Forelimb muscle (tissue), 1 donor: ENCODE data around the gene PIK3R1. TPM values are rescaled to one million over a fixed set of nuclear protein-coding genes. Genes with fewer than 3 reads are reported as not detected.

ENCODE experiments used
- DNase-seq: peaks from one replicate; pipeline ENCODE4 v3.0.0-alpha.2; 2013; ENCODE audit warnings: low read depth
- polyA plus RNA-seq: library from polyadenylated mRNA; unstranded; fragments of 120-200 nt; gene quantifications from one replicate; pipeline ENCODE4 v1.2.1, GENCODE V29; 2013; ENCODE audit not compliant: insufficient read length

Gene PIK3R1
- polyA plus RNA-seq, 1 donor = 61.7 TPM

GRCh38 chr5:68252673-68253623, 37.4 kb downstream of the PIK3R1 start:
- DNase-seq = peak; percentile 74

- DNase-seq = no peak
Measured at GRCh38 chr5:68253624-68254585, 38.3 kb downstream of the PIK3R1 start.

GRCh38 chr5:68254810-68255209, 39.3 kb downstream of the PIK3R1 start:
- DNase-seq = no peak

- no peak for DNase-seq
Measured at GRCh38 chr5:68255305-68256120, 40.0 kb downstream of the PIK3R1 start.

GRCh38 chr5:68257210-68257609, 41.7 kb downstream of the PIK3R1 start:
- DNase-seq = no peak

- no peak for DNase-seq
Measured at GRCh38 chr5:68258531-68258930, 43.0 kb downstream of the PIK3R1 start.

- DNase-seq = no peak
Measured at GRCh38 chr5:68259700-68260099, 44.1 kb downstream of the PIK3R1 start.

GRCh38 chr5:68260467-68260866, 44.9 kb downstream of the PIK3R1 start:
- DNase-seq = no peak

- no peak for DNase-seq
Measured at GRCh38 chr5:68261169-68261568, 45.6 kb downstream of the PIK3R1 start.

GRCh38 chr5:68261569-68262065, 46.1 kb downstream of the PIK3R1 start:
- DNase-seq = no peak

GRCh38 chr5:68264024-68264956, 48.7 kb downstream of the PIK3R1 start:
- DNase-seq = no peak

GRCh38 chr5:68265347-68265746, 49.8 kb downstream of the PIK3R1 start:
- no peak for DNase-seq

GRCh38 chr5:68265822-68266395, 50.4 kb downstream of the PIK3R1 start:
- no peak for DNase-seq

GRCh38 chr5:68266457-68266856, 50.9 kb downstream of the PIK3R1 start:
- no peak for DNase-seq

- DNase-seq = no peak
Measured at GRCh38 chr5:68267066-68267465, 51.5 kb downstream of the PIK3R1 start.

GRCh38 chr5:68268101-68268851, 52.7 kb downstream of the PIK3R1 start:
- DNase-seq = no peak

- no peak for DNase-seq
Measured at GRCh38 chr5:68268852-68269130, 53.2 kb downstream of the PIK3R1 start.

GRCh38 chr5:68269820-68270219, 54.3 kb downstream of the PIK3R1 start:
- DNase-seq = no peak

- DNase-seq = no peak
Measured at GRCh38 chr5:68270399-68270975, 54.9 kb downstream of the PIK3R1 start.
